ENCODE results near the gene RAB31.

The RAB31 gene

DNA sequence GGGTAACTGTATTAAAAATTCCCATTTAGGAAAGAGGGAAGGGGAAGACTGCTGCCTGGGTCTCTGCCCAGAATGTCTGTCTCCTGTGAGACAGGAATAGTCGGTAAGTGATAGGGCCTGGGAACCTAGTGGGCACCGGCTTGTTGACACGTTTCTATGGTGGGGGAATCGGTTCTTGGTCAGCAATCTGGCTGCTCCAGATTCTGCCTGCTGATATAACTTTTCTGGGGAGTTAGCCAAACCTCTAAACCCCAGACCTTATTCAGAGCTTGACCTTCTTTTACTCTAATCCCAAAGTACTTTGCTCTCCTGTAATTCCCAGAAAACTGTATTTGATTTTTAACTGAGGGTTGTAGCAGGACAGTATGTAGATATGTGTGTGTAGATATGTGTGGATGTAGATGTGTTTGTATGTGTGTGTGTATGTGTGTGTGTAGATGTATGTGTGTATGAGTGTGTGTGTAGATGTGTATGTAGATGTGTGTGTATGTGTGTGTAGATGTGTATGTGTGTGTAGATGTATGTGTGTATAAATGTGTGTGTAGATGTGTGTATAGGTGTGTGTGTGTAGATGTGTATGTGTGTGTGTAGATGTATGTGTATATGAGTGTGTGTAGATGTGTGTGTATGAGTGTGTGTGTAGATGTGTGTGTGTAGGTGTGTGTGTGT lies 115.8 kb downstream of the RAB31 start:
- Histone ChIP-seq H3K4me3 (ENCODE audit: low read length) (no peak overlapping the region), H3K27me3 (ENCODE audit: insufficient read depth, low read length) (no peaks in the 10 kb centered on the region), H2AFZ (ENCODE audit: low read depth, low read length) (no peak overlapping the region), H3K36me3 (ENCODE audit: insufficient read depth, low read length) (no peaks in the 10 kb centered on the region), H3K9me3 (ENCODE audit: low read length) (peaks cover 3% of the 10 kb centered on the region), H3K4me1 (ENCODE audit: insufficient read depth, low read length) (no peaks in the 10 kb centered on the region)

DNA sequence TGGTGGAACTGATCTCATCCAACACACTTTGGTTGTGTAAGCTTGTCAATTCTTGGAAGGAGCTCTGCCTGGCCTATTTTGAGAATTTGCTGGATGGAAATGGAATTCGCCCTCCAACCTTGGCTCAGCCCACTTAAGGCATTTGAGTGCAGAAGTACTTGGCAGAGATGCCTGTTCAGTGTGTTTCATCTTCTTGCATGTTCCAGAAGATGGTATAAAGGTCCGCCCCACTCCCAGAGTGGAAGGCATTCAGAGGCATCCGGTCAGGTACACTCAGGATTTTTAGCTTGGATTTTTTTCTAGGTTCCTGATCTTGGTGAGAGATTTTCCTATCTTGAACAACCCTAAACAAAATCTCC lies 116.4 kb downstream of the RAB31 start:
- Histone ChIP-seq H3K4me1 (ENCODE audit: insufficient read depth, low read length) (no peaks in the 10 kb centered on the region), H2AFZ (ENCODE audit: low read depth, low read length) (no peak overlapping the region), H3K4me3 (ENCODE audit: low read length) (no peak overlapping the region), H3K9me3 (ENCODE audit: low read length) (no peaks in the 10 kb centered on the region), H3K27me3 (ENCODE audit: insufficient read depth, low read length) (no peaks in the 10 kb centered on the region), H3K36me3 (ENCODE audit: insufficient read depth, low read length) (no peaks in the 10 kb centered on the region)

DNA sequence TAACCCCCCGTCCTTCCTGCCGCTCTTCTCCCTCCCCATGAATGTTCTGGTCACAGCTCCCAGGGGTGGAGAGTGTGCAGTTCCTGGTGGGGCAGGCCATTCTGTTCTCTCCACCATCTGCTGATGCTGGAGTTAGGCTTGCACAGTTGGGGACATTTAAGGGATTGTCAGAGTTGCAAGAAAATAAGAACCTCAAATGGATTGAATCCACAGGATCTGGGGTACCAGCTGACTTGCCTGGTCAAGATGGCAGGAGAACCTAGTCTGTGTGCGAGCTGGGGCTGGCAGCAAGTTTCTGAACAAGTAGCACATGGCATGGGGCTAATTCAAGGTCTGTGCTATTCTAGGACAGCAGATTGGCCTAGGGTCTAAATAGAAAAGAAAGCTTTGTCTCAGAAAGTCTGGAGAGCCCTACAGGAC lies 116.9 kb downstream of the RAB31 start:
- Histone ChIP-seq H3K4me3 (ENCODE audit: low read length) (no peak overlapping the region), H3K36me3 (ENCODE audit: insufficient read depth, low read length) (no peaks in the 10 kb centered on the region), H3K27me3 (ENCODE audit: insufficient read depth, low read length) (no peaks in the 10 kb centered on the region), H3K9me3 (ENCODE audit: low read length) (no peaks in the 10 kb centered on the region), H3K4me1 (ENCODE audit: insufficient read depth, low read length) (no peaks in the 10 kb centered on the region), H2AFZ (ENCODE audit: low read depth, low read length) (no peak overlapping the region)

DNA sequence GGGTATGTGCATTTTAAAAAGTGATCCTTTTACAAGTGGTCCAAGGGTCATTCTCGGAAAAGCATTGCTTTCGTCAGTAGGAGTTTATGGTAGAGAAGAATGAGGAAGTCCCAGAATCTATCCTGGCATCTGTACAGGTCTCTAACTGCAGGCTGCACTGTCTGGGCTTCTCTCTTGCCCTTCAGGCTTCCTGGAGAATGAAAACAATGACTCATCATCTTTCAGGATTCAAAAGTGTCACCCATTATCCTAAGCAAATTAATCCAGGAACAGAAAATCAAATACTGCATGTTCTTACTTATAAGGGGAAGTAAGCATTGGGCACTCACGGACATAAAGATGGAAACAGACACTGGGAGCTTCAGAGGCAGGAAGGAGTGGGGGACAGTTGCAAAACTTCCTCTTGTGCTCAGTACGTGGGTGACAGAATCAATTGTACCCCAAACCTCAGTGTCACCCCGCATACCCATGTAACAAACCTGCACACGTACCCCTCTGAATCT lies 117.5 kb downstream of the RAB31 start:
- H3K4me3 ChIP-seq (ENCODE audit: low read length) = no peak overlapping the region

DNA sequence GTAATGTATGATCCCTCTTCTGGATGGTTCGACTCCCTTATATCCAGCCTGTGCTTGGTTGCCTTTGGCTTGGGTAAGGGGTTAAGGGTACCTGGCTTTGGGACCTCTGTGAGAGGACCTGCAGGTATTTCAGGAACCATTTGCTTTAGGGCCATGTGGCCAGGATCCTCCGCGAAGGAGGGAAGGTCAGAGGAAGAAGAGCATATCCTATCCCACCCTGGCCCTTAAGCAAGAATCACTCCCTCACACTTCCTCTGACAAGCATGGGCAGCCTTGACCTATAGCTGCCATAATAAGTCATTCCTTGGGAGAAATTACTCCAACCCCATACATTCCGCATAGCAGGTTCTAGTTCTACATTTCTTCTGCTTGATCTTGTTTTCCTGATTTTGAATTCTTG lies 118.6 kb downstream of the RAB31 start:
- no peak overlapping the region for H2AFZ ChIP-seq (ENCODE audit: low read depth, low read length)
- H3K36me3 ChIP-seq (ENCODE audit: insufficient read depth, low read length) = no peaks in the 10 kb centered on the region
- H3K27me3 ChIP-seq (ENCODE audit: insufficient read depth, low read length) = no peaks in the 10 kb centered on the region
- H3K4me3 ChIP-seq (ENCODE audit: low read length) = no peak overlapping the region
- peaks cover under 1% of the 10 kb centered on the region for H3K9me3 ChIP-seq (ENCODE audit: low read length)
- no peaks in the 10 kb centered on the region for H3K4me1 ChIP-seq (ENCODE audit: insufficient read depth, low read length)

More for the DNA sequence above, 117.5 kb downstream of the RAB31 start:
- Histone ChIP-seq H3K27me3 (ENCODE audit: insufficient read depth, low read length) (no peaks in the 10 kb centered on the region), H3K9me3 (ENCODE audit: low read length) (no peaks in the 10 kb centered on the region), H3K4me1 (ENCODE audit: insufficient read depth, low read length) (no peaks in the 10 kb centered on the region), H2AFZ (ENCODE audit: low read depth, low read length) (no peak overlapping the region), H3K36me3 (ENCODE audit: insufficient read depth, low read length) (no peaks in the 10 kb centered on the region)

DNA sequence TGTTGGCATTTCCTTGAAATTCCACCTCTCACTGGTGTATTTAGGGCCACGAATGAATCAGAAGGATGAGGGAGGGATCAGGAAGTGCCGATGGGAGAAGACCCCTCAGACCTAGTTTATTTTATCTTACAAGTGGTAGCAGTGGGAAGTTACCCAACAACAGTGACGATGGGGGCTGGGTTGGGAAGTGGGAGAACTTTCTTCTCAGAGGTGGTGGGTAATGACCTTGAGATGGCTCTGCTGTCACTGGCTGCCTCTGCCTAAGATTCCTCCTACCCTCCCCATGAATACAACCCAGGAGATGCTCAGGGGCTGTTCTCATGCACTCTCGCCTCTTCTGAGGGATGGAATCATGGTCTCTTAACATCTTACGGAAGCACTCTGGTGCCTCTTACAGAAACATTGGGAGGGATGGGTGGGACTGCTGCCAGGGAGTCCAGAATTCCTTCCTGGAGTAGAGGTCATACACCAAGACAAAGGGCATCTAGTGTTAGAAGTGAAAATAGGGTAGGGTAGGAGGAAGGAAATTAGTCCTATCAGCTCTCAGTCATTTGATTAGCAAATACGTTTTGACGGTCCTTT lies 119.2 kb downstream of the RAB31 start:
- H2AFZ ChIP-seq (ENCODE audit: low read depth, low read length) = no peak overlapping the region
- H3K27me3 ChIP-seq (ENCODE audit: insufficient read depth, low read length) = no peaks in the 10 kb centered on the region
- H3K9me3 ChIP-seq (ENCODE audit: low read length) = peaks cover 4% of the 10 kb centered on the region

DNA sequence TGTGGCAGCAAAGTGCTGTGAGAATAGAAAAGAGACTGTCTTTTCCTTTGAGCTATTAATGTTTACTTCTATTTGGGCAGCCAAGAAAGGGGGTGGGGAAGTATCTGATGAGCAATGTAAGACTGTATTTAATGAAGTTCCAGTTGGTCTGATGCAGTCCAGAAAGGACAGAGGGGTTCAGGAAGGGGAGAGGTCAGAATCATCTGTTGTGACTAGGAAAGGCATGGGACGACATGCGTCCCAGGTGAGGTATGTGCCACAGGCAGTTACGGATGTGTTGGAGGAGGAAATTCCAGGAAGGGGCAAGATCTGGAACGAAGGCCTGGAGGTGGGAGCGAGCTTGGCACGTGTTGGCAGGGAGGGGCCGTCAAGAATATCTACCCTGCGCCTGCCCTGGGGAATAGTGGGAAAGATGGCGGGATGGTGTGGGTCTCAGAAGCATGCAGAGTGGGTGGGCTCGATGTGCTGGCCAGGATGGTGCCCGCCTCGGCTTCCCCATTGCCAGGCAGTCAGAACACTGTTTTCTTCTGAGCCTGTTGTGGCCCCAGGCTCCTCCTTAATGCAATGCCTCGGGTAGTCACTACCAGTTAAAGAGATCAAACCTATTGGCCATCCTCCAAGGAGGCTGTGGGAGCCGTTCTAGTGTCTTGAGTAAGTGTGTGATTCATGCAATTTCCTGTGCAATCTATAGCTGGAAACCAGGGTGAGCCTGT lies 119.8 kb downstream of the RAB31 start:
- H3K36me3 ChIP-seq (ENCODE audit: insufficient read depth, low read length) = no peaks in the 10 kb centered on the region
- H3K9me3 ChIP-seq (ENCODE audit: low read length) = peaks cover 4% of the 10 kb centered on the region
- H2AFZ ChIP-seq (ENCODE audit: low read depth, low read length) = no peak overlapping the region
- H3K4me1 ChIP-seq (ENCODE audit: insufficient read depth, low read length) = no peaks in the 10 kb centered on the region
- no peaks in the 10 kb centered on the region for H3K27me3 ChIP-seq (ENCODE audit: insufficient read depth, low read length)
- H3K4me3 ChIP-seq (ENCODE audit: low read length) = no peak overlapping the region

More for the DNA sequence above, 119.2 kb downstream of the RAB31 start:
- Histone ChIP-seq H3K4me1 (ENCODE audit: insufficient read depth, low read length) (no peaks in the 10 kb centered on the region), H3K36me3 (ENCODE audit: insufficient read depth, low read length) (no peaks in the 10 kb centered on the region), H3K4me3 (ENCODE audit: low read length) (no peak overlapping the region)

DNA sequence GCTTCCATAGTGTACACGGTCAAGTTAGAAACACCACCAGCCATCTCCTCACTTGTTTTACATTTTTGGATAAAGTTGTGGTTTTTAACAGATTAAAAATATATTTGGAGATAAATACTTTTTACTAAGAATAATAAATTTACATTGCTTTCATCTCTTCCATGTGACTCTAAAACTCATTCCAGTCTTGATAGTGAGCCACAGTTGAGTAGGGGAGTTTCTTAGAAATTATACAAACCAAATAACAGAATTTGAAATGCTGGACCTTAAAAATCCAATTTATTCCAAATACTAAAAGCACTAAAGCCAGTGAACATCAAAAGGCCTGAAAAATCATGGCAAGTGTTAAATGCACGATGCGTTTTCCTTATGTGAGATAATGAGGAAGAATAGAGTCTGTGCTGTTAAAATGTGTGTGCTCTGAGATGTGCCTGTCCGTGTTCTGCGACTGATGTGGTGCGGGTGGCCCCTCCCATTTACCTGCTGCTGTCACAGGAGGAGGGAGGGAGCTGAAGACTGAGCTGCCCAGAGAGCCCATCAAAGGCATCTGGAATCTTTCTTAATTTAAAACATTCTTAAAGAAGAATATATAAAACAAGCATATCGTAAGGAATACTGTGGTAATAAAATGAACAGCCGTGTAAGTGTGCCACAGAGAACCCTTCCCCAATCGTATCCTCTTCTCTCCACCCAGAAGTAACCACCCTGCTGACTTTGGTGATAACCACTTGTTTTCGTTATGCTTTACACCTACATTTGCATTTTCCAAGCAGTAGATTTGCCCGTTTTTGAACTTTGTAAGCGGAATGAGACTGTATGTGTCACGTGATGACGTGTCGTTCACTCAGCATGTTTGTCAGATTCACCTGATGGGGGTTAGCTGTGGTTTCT lies 120.7 kb downstream of the RAB31 start:
- H3K4me1 ChIP-seq (ENCODE audit: insufficient read depth, low read length) = no peaks in the 10 kb centered on the region
- no peaks in the 10 kb centered on the region for H3K36me3 ChIP-seq (ENCODE audit: insufficient read depth, low read length)
- H3K9me3 ChIP-seq (ENCODE audit: low read length) = peaks cover 4% of the 10 kb centered on the region
- no peak overlapping the region for H2AFZ ChIP-seq (ENCODE audit: low read depth, low read length)
- H3K27me3 ChIP-seq (ENCODE audit: insufficient read depth, low read length) = no peaks in the 10 kb centered on the region
- H3K4me3 ChIP-seq (ENCODE audit: low read length) = no peak overlapping the region

DNA sequence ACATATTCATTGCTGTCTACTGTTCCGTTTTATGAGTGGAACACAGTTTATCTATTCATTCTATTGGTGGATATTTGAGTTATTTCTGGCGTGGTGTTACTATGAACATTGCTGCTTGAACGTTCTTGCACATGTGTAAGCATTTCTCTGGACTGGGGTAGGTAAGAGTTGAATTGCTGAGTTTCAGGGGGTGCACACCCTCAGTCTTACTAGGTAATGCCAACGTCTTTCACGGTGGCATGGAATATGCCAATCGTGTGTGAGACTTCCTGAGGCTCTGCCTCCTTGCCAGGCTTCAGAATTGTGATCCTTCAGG lies 121.3 kb downstream of the RAB31 start:
- H2AFZ ChIP-seq (ENCODE audit: low read depth, low read length) = no peak overlapping the region
- H3K27me3 ChIP-seq (ENCODE audit: insufficient read depth, low read length) = no peaks in the 10 kb centered on the region
- no peaks in the 10 kb centered on the region for H3K36me3 ChIP-seq (ENCODE audit: insufficient read depth, low read length)
- H3K4me1 ChIP-seq (ENCODE audit: insufficient read depth, low read length) = no peaks in the 10 kb centered on the region
- peaks cover 4% of the 10 kb centered on the region for H3K9me3 ChIP-seq (ENCODE audit: low read length)
- no peak overlapping the region for H3K4me3 ChIP-seq (ENCODE audit: low read length)

DNA sequence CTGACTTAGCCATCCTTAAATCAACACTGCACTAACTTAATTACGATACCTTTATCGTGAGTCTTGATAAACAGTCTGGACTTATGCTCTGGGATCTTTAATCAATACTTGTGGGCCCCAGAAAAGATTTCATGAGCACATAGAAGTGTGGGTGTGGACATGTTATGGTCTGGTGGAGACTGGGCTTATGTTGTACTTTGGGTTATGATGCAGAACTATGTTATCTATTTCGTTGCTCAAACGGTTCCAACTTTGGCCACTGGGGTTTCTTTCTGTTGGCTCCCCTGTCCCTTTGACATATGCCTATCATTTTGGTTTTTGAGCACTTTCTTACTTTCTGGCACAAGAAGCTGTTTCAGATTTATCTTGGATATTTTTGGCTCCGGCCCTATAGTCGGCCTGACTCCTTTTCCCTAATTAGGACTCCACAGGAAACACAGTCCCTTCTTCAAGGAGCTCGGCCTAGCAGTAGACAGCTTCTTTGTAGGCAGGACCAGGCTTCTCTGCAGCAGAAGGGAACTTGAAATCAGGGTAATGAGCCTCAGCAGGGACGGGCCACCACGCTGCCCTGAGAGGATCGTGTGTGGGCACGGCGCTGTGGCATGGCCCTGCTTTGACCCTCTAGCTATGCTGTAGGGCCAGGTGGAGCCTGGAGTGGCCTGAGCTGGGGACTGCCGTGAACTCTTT lies 123.1 kb downstream of the RAB31 start:
- H3K27me3 ChIP-seq (ENCODE audit: insufficient read depth, low read length) = no peaks in the 10 kb centered on the region
- H2AFZ ChIP-seq (ENCODE audit: low read depth, low read length) = no peak overlapping the region
- no peak overlapping the region for H3K4me3 ChIP-seq (ENCODE audit: low read length)
- H3K4me1 ChIP-seq (ENCODE audit: insufficient read depth, low read length) = peaks cover 11% of the 10 kb centered on the region
- H3K36me3 ChIP-seq (ENCODE audit: insufficient read depth, low read length) = no peaks in the 10 kb centered on the region
- peaks cover 4% of the 10 kb centered on the region for H3K9me3 ChIP-seq (ENCODE audit: low read length)

DNA sequence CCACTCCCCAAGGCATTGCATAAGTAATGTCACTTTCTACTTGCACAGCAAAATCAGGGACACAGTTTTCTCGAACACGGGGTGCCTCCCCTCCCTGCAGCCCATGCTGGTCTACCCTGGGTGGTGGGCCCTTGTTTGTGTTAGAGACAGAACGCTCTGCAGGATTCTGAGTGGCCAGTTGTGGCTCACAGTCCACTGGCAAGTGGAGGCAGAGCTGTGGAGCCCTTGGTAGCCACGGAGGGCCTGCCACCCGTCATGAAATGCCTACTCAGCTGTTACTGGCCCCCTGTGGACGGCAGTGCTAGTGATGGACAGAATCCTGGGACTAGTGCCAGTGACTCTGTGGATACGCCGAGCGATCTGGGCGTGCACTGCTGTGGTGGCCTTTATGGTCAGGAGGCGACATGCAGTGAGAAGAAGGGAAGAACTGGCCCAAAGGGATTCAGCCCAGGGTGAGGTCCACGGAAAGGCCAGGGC lies 123.7 kb downstream of the RAB31 start:
- Histone ChIP-seq H3K4me1 (ENCODE audit: insufficient read depth, low read length) (peaks cover 14% of the 10 kb centered on the region), H3K27me3 (ENCODE audit: insufficient read depth, low read length) (no peaks in the 10 kb centered on the region), H3K36me3 (ENCODE audit: insufficient read depth, low read length) (no peaks in the 10 kb centered on the region), H3K9me3 (ENCODE audit: low read length) (peaks cover 4% of the 10 kb centered on the region), H2AFZ (ENCODE audit: low read depth, low read length) (no peak overlapping the region), H3K4me3 (ENCODE audit: low read length) (no peak overlapping the region)

DNA sequence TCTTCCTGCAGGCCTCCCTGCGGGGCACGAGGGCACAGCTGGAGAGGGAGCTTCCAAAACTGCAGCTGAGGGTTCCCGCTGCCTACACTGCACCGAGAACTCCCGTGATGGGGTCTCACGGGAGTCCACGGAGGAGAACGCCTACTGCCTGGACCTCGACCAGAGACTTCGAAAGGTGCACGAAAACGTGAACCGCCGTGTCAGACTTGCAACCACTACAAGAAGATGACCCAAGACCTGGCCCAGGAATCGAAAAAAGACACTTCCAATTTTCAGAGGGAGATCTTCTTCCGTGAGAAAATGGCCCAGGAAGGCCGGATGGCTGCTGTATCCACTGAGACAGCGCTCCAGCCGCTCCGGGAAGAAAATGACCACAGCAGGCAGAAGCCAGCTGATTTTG lies 124.8 kb downstream of the RAB31 start:
- Histone ChIP-seq H3K4me1 (ENCODE audit: insufficient read depth, low read length) (peaks cover 14% of the 10 kb centered on the region), H3K36me3 (ENCODE audit: insufficient read depth, low read length) (no peaks in the 10 kb centered on the region), H3K9me3 (ENCODE audit: low read length) (peaks cover 4% of the 10 kb centered on the region), H2AFZ (ENCODE audit: low read depth, low read length) (no peak overlapping the region), H3K27me3 (ENCODE audit: insufficient read depth, low read length) (no peaks in the 10 kb centered on the region), H3K4me3 (ENCODE audit: low read length) (no peak overlapping the region)
